Activated T-helper 1 cell treated with Interleukin-2 at 50 U/mL for 16 hours (primary cell): Measurements from ENCODE around the gene C6orf89.

Experiments
- DNase-seq: peaks from one replicate; pipeline ENCODE4 v3.0.0-alpha.2; 2020; ENCODE audit warnings: low read depth

The C6orf89 gene

GRCh38 chr6:36852481-36853147 lies 33.1 kb upstream of the C6orf89 start:
- DNase-seq = no peak

- DNase-seq = no peak
Measured at GRCh38 chr6:36853325-36853724, 32.4 kb upstream of the C6orf89 start.

GRCh38 chr6:36855750-36856149 lies 30.0 kb upstream of the C6orf89 start:
- no peak for DNase-seq

GRCh38 chr6:36856277-36856676 lies 29.5 kb upstream of the C6orf89 start:
- no peak for DNase-seq

- DNase-seq = no peak
Measured at GRCh38 chr6:36857325-36857724, 28.4 kb upstream of the C6orf89 start.

GRCh38 chr6:36858407-36858981 lies 27.3 kb upstream of the C6orf89 start:
- DNase-seq = no peak

GRCh38 chr6:36860126-36860525 lies 25.6 kb upstream of the C6orf89 start:
- no peak for DNase-seq

GRCh38 chr6:36862164-36862847 lies 23.4 kb upstream of the C6orf89 start:
- no peak for DNase-seq

- no peak for DNase-seq
Measured at GRCh38 chr6:36862848-36863382, 22.8 kb upstream of the C6orf89 start.

- DNase-seq = no peak
Measured at GRCh38 chr6:36863670-36864540, 21.8 kb upstream of the C6orf89 start.

- DNase-seq = no peak
Measured at GRCh38 chr6:36865835-36866234, 19.9 kb upstream of the C6orf89 start.

GRCh38 chr6:36867471-36868224 lies 18.1 kb upstream of the C6orf89 start:
- no peak for DNase-seq

GRCh38 chr6:36871686-36872085 lies 14.1 kb upstream of the C6orf89 start:
- no peak for DNase-seq

- DNase-seq = no peak
Measured at GRCh38 chr6:36873115-36873514, 12.6 kb upstream of the C6orf89 start.

GRCh38 chr6:36873612-36874442 lies 11.9 kb upstream of the C6orf89 start:
- DNase-seq = no peak

GRCh38 chr6:36874443-36875249 lies 11.1 kb upstream of the C6orf89 start, which contains the start of gene PPIL1:
TSS of gene PPIL1 (minus strand) at chr6:36874803. CDS start at chr6:36874772, 31 bp downstream.
- DNase-seq = peak; percentile 70

GRCh38 chr6:36875250-36875633 lies 10.5 kb upstream of the C6orf89 start:
- DNase-seq = no peak

- DNase-seq = no peak
Measured at GRCh38 chr6:36884610-36885009, 1.1 kb upstream of the C6orf89 start.

- no peak for DNase-seq
Measured at GRCh38 chr6:36886950-36887618, 1.3 kb downstream of the C6orf89 start.
